Large intestine (tissue), 3 donors: ENCODE results near the gene SPRY2. TPM values are rescaled to one million over a fixed set of nuclear protein-coding genes. Genes with fewer than 3 reads are reported as not detected.

Experiments
- DNase-seq, 2 donors: peaks; one replicate each; pipeline versions ENCODE4 v3.0.0 to v3.0.0-alpha.2; 2013
- H3K27ac ChIP-seq: one replicate; pipeline ENCODE4 v1.5.1; 2013; ENCODE audit warnings: low read length
- H3K27me3 ChIP-seq: 2 replicates; pipeline ENCODE4 v1.6.1; 2013; ENCODE audit warnings: low read length; ENCODE audit not compliant: control insufficient read depth, insufficient read depth
- H3K36me3 ChIP-seq: 2 replicates; pipeline ENCODE4 v1.6.1; 2013; ENCODE audit warnings: low read length; ENCODE audit not compliant: control insufficient read depth, insufficient read depth
- H3K4me1 ChIP-seq: one replicate; pipeline ENCODE4 v1.6.1; 2013; ENCODE audit warnings: low read length; ENCODE audit not compliant: control insufficient read depth, insufficient read depth
- H3K4me3 ChIP-seq: one replicate; pipeline ENCODE4 v1.5.1; 2013; ENCODE audit warnings: low read length
- H3K9me3 ChIP-seq: one replicate; pipeline ENCODE4 v1.6.1; 2013; ENCODE audit warnings: mild to moderate bottlenecking, low read depth, low read length, moderate library complexity; ENCODE audit not compliant: control insufficient read depth
- WGBS: methylation state at CpG from one replicate; pipeline ENCODE4 v1.1.5; 2013; ENCODE audit warnings: low lambda C conversion rate; ENCODE audit not compliant: insufficient coverage; 5-methylcytosine and 5-hydroxymethylcytosine counted together
- polyA plus RNA-seq: library from polyadenylated mRNA; unstranded; fragments of 120-200 nt; gene quantifications from one replicate; pipeline ENCODE4 v1.2.1, GENCODE V29; 2013

The SPRY2 gene
- polyA plus RNA-seq, 1 donor, result 77.8 TPM

DNA sequence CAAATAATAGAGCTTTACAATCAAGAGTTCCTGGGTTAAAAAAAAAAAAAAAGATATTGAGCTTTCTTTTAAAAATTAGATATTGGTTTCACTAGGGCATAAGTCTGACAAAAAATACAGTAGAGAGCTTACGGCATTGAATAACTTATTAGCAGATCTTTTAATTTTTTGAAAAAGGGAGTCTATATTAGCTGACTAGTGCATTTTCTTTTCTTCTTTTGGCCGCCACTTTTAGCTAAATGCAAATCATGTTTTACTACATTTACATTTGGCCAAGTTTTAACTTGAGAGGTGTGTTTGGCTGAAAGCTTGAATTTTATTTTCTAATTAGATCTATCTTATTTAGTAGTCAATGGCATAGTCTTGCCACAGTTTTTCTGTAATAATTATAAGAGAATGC, 43.4 kb downstream of the SPRY2 start:
- Histone ChIP-seq H3K9me3 (no peaks in the 10 kb centered on the region), H3K27me3 (no peaks in the 10 kb centered on the region), H3K4me1 (no peaks in the 10 kb centered on the region), H3K27ac (no peak overlapping the region), H3K36me3 (no peaks in the 10 kb centered on the region), H3K4me3 (no peak overlapping the region)
- 100% methylated on average over 2 of the region's 2 CpGs for WGBS
- no peak for DNase-seq

DNA sequence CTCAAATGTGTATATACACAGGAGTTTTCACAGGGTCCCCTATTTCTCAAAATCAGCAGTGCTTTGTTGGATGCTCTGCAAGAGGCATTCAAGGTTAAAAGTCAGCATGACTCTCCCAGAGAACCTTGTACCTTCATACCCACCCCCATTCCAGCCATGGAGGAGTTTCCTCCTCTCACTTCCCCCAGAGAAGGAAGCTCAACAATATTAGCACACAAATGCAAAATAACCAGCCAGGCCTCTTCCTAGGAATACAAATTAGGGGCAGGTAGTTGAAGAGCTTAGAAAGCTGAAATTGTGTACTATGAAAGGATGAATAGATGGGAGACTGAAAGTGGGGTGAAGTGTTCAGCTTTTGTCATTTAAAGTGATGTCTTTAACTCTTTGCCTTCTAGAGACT, 43.8 kb downstream of the SPRY2 start:
- Histone ChIP-seq H3K27me3 (no peaks in the 10 kb centered on the region), H3K27ac (no peak overlapping the region), H3K4me1 (no peaks in the 10 kb centered on the region), H3K9me3 (no peaks in the 10 kb centered on the region), H3K4me3 (no peak overlapping the region), H3K36me3 (no peaks in the 10 kb centered on the region)
- peak; percentile 33 to 68 for DNase-seq

DNA sequence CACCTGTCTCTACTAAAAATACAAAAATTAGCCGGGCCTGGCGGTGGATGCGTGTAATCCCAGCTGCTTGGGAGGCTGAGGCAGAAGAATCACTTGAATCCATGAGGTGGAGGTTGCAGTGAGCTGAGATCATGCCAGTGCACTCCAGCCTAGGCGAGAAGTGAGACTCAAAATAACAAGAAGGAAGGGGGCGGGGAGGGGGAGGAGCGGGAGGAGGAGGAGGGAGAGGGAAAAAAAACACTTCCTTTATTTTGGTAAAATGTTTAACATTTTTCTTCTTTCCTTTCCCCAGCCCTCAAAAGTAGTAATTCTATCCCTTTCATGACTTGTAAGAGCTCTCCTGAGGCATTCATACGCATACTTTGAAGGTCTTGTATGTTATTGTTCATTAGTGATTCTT, 44.3 kb downstream of the SPRY2 start:
- H3K27me3 ChIP-seq, result no peaks in the 10 kb centered on the region
- 88% methylated on average over 1 of the region's 7 CpGs for WGBS

DNA sequence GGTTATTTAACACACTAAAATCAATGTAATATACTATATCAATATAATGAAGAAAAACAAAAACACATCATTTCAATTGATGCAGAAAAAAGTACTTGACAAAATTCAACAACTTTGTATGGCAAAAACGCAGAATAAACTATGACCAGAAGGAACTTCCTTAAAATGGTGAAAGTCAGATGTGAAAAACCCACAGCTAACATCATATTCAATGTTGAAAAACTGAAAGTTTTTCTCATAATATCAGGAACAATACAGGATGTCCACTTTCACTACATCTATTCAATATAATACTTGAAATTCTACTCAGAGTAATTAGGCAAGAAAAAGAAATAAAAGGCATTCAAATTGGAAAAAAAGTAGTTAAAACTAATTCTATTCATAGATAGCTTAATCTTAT, 50.3 kb downstream of the SPRY2 start:
- no peak for DNase-seq
- Histone ChIP-seq H3K27me3 (no peaks in the 10 kb centered on the region), H3K36me3 (no peaks in the 10 kb centered on the region), H3K9me3 (peaks cover 9% of the 10 kb centered on the region), H3K27ac (no peak overlapping the region), H3K4me1 (no peaks in the 10 kb centered on the region), H3K4me3 (no peak overlapping the region)
- 100% methylated on average over 1 of the region's 1 CpG for WGBS

More for the DNA sequence above, 44.3 kb downstream of the SPRY2 start:
- H3K9me3 ChIP-seq, result no peaks in the 10 kb centered on the region
- H3K4me1 ChIP-seq, result no peaks in the 10 kb centered on the region
- no peaks in the 10 kb centered on the region for H3K36me3 ChIP-seq
- no peak for DNase-seq
- no peak overlapping the region for H3K4me3 ChIP-seq
- H3K27ac ChIP-seq, result no peak overlapping the region
